Liver (tissue), 9 donors: ENCODE results near the gene ATXN7L1. TPM values are rescaled to one million over a fixed set of nuclear protein-coding genes. Genes with fewer than 3 reads are reported as not detected.

Source experiments
- DNase-seq: peaks from one replicate; pipeline ENCODE4 v3.0.0-alpha.2; 2017; ENCODE audit warnings: low spot score
- H3K27ac ChIP-seq, 2 donors: one replicate each; pipeline ENCODE4 v1.7.0; 2013; ENCODE audit warnings: inconsistent platforms in 2 of 2, low read length in 2 of 2, control low read depth in 1 of 2, low read depth in 1 of 2, mild to moderate bottlenecking in 1 of 2
- H3K27me3 ChIP-seq, 4 donors: one replicate each; pipeline versions ENCODE4 v1.6.1 to v1.7.0; 2013; ENCODE audit warnings: low read length in 3 of 4, inconsistent platforms in 1 of 4, mild to moderate bottlenecking in 1 of 4, moderate library complexity in 1 of 4; ENCODE audit not compliant: control insufficient read depth in 4 of 4, insufficient read depth in 4 of 4
- H3K36me3 ChIP-seq, 4 donors: one replicate each; pipeline versions ENCODE4 v1.6.1 to v1.7.0; 2013; ENCODE audit warnings: low read length in 3 of 4, mild to moderate bottlenecking in 3 of 4, low read depth in 1 of 4, moderate library complexity in 1 of 4; ENCODE audit not compliant: control insufficient read depth in 4 of 4, insufficient read depth in 3 of 4
- H3K4me1 ChIP-seq, 4 donors: one replicate each; pipeline versions ENCODE4 v1.6.1 to v1.7.0; 2013; ENCODE audit warnings: low read length in 3 of 4, mild to moderate bottlenecking in 3 of 4, moderate library complexity in 1 of 4; ENCODE audit not compliant: control insufficient read depth in 4 of 4, insufficient read depth in 4 of 4
- H3K4me3 ChIP-seq, 3 donors: one replicate each; pipeline versions ENCODE4 v1.6.1 to v1.7.0; 2013; ENCODE audit warnings: low read length in 3 of 3, control low read depth in 1 of 3, low read depth in 1 of 3, mild to moderate bottlenecking in 1 of 3
- H3K9ac ChIP-seq, 2 donors: one replicate each; pipeline ENCODE4 v1.7.0; 2013; ENCODE audit warnings: low read length in 2 of 2, mild to moderate bottlenecking in 2 of 2, moderate library complexity in 2 of 2, control low read depth in 1 of 2, low read depth in 1 of 2
- H3K9me3 ChIP-seq, 4 donors: one replicate each; pipeline versions ENCODE4 v1.6.1 to v1.7.0; 2013; ENCODE audit warnings: low read length in 3 of 4; ENCODE audit not compliant: control insufficient read depth in 4 of 4
- CTCF ChIP-seq: fragments of 150-350 bp; IDR thresholded peaks from 2 replicates; pipeline ENCODE4 v1.5.1; 2017; ENCODE audit warnings: improper control_type of control experiment, low read depth, low read length; ENCODE audit not compliant: missing input control
- EGR1 ChIP-seq, 2 donors: IDR thresholded peaks; 2 replicates each; pipeline ENCODE4 v1.6.1; 2016 to 2018; ENCODE audit warnings: antibody characterized with exemption in 2 of 2, low read depth in 2 of 2
- FOXA2 ChIP-seq: IDR thresholded peaks from 2 replicates; pipeline ENCODE4 v1.6.1; 2016; ENCODE audit warnings: antibody characterized with exemption
- HNF4G ChIP-seq: IDR thresholded peaks from 2 replicates; pipeline ENCODE4 v1.6.1; 2016; ENCODE audit warnings: antibody characterized with exemption
- REST ChIP-seq: IDR thresholded peaks from 2 replicates; pipeline ENCODE4 v1.6.1; 2016; ENCODE audit warnings: antibody characterized with exemption, mild to moderate bottlenecking
- RXRA ChIP-seq, 2 donors: IDR thresholded peaks; 2 replicates each; pipeline ENCODE4 v1.6.1; 2017 to 2018; ENCODE audit warnings: antibody characterized with exemption in 2 of 2, mild to moderate bottlenecking in 1 of 2
- WGBS: extraction: QIAGEN DNeasy Blood & Tissue Kit; methylation state at CpG from one replicate; pipeline ENCODE4 v1.1.7; 2013; 5-methylcytosine and 5-hydroxymethylcytosine counted together
- polyA plus RNA-seq, 2 donors: library from polyadenylated mRNA; stranded (reverse) in 1 of 2; unstranded in 1 of 2; fragments of 200-250 nt in 1 of 2; fragments of >200 nt in 1 of 2; fragmentation: Nextera tagmentation in 1 of 2; extraction: Ambion mirVana in 1 of 2; gene quantifications; one replicate each; pipeline versions ENCODE4 v1.2.1 to v1.2.3, GENCODE V29; 2013 to 2015
- total RNA-seq, 2 donors: library from RNA; depleted of rRNA; stranded (reverse); fragments of >200 nt; gene quantifications; one replicate each; pipeline ENCODE4 v1.2.3, GENCODE V29; 2014
- TF ChIP-seq, protein P1 (sequence below): IDR thresholded peaks from 2 replicates; pipeline ENCODE4 v1.6.1; 2016; ENCODE audit warnings: antibody characterized with exemption
- TF ChIP-seq, protein P2 (sequence below): IDR thresholded peaks from 2 replicates; pipeline ENCODE4 v1.6.1; 2016; ENCODE audit warnings: antibody characterized with exemption
- donor health status: healthy.
- donor health status: healthy.
- donor health status: healthy.
- donor health status: healthy.
- donor health status: healthy.

Gene ATXN7L1
- total and polyA plus RNA-seq, 4 donors = 2.1 to 7.4 (median 5.3) TPM

DNA sequence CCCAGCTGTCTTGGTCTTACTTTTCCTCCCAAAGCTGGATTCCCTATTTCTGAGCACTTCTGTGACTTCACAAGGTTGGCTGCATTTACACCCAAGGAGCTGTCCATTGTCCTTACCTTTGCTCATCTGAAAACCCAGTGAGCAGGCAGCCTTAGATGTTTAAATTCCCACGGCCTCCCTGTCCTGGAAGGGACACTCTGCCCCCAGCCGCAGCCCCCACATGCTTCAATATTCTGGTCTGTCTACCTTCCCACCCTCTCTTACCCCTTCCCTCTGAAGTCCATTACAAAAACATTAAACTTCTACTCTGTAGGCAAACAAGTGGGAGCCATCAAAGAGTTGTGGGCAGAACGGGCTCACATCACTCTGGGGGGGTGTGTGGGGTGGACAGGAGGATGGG is 221.3 kb downstream of the ATXN7L1 start:
- Histone ChIP-seq H3K36me3 (peaks cover 0 to 9% (median 4%) of the 10 kb centered on the region in 4 donors), H3K4me1 (peaks cover 4 to 32% (median 26%) of the 10 kb centered on the region in 4 donors), H3K27me3 (no peaks in the 10 kb centered on the region), H3K9ac (no peak overlapping the region), H3K9me3 (no peaks in the 10 kb centered on the region), H3K4me3 (no peak overlapping the region), H3K27ac (no peak overlapping the region)
- DNase-seq = no peak
- TF ChIP-seq, protein P1, sequence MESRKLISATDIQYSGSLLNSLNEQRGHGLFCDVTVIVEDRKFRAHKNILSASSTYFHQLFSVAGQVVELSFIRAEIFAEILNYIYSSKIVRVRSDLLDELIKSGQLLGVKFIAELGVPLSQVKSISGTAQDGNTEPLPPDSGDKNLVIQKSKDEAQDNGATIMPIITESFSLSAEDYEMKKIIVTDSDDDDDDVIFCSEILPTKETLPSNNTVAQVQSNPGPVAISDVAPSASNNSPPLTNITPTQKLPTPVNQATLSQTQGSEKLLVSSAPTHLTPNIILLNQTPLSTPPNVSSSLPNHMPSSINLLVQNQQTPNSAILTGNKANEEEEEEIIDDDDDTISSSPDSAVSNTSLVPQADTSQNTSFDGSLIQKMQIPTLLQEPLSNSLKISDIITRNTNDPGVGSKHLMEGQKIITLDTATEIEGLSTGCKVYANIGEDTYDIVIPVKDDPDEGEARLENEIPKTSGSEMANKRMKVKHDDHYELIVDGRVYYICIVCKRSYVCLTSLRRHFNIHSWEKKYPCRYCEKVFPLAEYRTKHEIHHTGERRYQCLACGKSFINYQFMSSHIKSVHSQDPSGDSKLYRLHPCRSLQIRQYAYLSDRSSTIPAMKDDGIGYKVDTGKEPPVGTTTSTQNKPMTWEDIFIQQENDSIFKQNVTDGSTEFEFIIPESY = no peak
- TF ChIP-seq FOXA2 = no peak
- TF ChIP-seq, protein P2, sequence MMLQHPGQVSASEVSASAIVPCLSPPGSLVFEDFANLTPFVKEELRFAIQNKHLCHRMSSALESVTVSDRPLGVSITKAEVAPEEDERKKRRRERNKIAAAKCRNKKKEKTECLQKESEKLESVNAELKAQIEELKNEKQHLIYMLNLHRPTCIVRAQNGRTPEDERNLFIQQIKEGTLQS = no peak
- no peak for TF ChIP-seq RXRA (IDR thresholded peaks at IDR 0.05)
- no peak for TF ChIP-seq EGR1 (IDR thresholded peaks at IDR 0.05; ENCODE audit: low read depth in 2 of 2)
- TF ChIP-seq CTCF = no peak
- TF ChIP-seq REST = peak; percentile 95
- 95% methylated on average over 3 of the region's 3 CpGs for WGBS

DNA sequence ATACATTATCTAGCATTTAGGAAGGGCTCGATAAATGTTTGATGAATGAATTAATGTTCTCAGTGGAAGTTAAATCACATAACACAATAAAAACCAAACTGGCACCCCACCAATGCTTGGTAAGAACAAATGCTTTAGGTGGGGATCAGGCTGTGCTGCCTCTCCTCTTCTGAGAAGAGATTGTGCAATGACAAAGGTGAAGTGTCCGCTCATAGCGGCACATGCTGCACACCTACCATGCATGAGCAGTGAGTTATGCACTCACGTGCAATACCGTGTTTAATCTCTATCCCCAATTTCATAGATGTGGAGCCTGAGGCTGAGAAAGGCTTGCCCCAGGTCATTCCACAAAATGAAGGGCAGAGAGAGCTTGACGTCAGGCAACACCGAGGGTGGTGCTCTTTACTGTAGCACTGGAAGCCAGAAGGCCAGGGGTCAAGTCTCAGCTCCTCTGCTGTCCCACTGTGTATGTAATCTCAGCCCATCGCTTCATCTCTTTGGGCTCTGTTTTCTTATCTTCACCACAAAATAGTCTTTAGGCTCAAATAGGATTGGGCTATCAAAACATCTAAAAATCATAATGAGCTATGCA is 222.2 kb downstream of the ATXN7L1 start:
- H3K4me1 ChIP-seq = peaks cover 4 to 41% (median 30%) of the 10 kb centered on the region in 4 donors
- 74% methylated on average over 8 of the region's 8 CpGs for WGBS
- no peaks in the 10 kb centered on the region for H3K27me3 ChIP-seq

More for the DNA sequence above, 222.2 kb downstream of the ATXN7L1 start:
- Histone ChIP-seq H3K4me3 (no peak overlapping the region), H3K9me3 (no peaks in the 10 kb centered on the region), H3K9ac (no peak overlapping the region), H3K27ac (peak overlapping the region in 1 of 2 donors; percentile 52), H3K36me3 (peaks cover 0 to 4% (median 2%) of the 10 kb centered on the region in 4 donors)
- no peak for DNase-seq
- no peak for TF ChIP-seq HNF4G
